ENCODE results near the gene CD93.

CD93 gene

DNA sequence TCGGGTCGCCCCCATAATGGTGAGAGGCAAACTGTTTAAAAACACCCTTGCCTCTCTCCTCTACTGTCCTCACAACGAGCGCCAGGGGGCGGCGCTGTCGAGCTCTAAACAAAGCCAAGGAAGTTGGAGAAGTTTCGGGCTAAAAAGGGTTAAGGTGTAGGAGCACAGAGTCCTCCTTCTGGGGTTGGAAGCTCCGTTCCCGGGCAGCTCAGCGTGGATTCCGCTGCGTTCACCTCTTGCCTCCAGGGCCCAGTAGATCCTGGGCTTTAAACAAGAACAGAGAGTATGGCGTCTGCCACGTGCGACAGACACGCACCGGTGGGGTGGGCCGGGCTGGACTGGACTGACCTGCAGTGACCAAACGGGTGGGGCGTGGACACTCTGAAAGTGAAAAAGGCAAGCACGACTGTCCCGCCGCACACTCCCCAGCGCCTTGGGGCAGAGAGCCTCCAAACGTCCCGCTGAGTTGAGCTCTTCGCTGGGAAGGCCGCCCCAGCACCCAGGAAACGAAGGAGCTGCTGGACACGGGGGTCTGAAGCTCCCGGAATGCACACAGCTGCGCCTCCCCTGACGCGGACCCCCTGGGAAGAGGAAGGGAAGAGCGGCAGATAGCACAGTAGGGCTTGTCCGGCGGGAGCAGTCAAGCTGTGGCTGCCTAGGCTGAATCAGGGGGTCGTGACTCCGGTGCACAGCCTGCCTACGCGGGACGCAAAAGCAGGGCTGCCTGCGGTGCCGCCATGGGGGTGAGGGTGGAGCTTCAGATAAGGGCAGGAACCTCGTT, 35.1 kb downstream of the CD93 start:
- peak; percentile 42 for DNase-seq

DNA sequence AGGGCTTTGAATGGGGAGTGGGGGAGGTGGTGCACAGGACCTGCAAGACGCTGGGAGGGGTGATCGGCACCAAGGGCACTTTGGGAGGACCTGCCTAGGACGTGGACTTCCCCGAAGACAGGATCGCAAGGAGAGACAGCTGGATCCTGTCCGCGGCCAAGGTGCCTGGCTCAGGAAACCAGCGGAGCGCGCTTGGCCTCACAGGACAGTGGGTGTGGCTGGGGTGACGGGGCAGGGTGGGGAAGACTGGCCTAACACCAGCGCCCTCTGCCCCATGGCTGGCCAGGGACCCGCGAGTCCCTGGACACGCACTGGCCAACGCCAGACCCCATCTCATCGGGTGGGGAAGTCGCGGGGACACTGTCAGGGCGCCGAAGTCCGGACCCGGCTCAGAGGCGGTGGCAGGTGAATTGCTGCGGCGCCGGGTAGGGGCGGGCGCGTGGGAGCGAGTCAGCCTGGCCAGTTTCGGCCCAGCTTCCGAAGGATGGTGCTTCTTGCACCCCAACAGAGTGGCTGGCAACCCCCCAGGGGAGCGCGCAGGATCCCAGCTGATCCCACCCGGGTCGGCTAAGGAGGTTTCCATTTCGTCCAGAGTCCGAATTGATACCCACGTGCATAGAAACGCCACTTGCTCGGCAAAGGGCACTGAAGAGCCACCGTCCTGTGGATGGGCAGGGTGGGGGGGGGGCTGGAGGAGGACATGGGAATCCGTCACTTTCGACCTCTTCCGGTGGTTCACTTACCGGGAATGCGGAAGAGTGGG, 35.9 kb downstream of the CD93 start:
- DNase-seq: no peak

DNA sequence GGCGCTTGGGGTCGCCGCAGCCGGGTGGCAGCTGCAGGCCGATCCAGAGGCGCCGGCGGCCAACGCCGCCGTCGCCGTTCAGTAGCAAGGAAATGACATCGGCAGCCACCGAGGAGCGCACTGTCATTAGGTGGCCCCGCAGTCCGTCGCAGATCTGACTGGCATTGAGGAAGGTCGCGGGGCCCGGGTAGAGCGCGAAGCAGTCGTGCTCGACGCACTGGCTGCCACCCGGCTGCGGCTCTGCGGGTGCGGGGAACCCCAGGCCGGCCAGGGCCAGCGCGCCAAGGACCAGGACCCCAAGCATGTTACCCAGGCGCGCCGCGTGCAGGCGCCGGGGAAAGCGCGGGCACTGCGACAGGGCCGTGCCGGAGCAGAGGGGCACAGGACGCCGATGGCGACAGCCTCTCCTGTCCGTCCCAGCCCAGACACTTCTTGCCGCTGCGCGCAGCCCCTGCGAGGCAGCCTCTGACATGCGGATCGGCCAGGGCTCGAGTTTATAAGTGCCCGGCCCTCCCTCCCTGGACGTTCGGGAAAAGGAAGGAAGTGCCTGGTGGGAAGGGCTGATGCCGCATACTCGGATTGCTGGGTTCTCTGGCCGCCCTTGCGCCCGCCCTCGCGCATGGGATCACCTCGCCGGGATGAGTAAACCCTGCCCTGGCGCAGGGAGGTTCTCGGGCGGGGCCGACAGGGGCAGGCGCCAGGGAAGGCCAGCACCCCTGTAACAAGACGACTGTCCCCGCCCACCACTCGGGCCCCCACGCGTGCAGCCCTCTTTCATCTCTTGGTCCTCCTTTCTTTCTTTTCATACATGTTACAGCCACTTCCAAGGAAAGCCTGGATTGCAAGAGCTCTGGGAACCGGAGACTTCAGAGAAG, 36.7 kb downstream of the CD93 start, which contains the start of gene THBD:
Gene THBD, minus strand, starts transcription at position 472 of the 875 bp plus-strand sequence. Its CDS starts 168 bp downstream, at position 304.
- no peak for DNase-seq

DNA sequence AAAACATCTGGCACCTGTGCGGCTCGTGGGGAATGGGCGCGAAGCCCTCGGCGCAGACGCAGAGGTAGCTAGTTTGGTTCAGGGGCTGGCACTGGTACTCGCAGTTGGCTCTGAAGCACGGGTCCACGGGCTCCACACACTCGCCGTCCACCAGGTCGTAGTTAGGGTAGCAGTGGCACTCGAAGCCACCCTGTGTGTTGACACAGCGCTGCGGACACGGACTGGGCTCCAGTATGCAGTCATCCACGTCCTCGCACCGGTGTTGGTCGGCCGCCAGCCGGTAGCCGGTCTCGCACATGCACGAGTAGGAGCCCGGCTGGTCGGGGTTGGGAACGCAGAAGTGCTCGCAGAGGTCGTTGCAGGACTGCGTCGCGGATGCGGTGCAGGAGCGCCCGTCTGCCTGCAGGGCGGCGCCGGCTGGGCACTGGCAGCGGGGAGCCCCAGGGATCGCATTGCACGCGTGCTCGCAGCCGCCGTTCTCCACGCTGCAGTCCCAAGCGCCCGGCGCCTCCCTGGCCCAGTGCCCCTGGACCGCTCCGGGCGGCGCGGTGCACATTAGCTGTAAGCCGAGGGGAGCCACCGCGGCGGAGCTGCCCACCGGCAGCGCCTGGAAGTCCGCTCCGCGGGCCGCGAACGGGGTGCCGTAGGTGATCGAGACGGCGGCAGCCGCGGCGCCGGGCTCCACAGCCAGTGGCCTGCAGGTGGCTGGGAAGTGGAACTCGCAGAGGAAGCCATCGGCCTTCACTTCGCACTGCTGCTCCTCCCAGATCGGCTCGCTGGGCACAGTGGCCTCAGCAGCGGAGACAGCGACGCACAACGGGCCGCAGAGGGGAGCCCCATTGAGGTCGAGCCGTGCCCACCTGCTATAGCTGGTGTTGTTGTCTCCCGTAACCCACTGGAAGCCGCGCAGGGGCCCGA, 37.6 kb downstream of the CD93 start:
- DNase-seq: peak; percentile 55

DNA sequence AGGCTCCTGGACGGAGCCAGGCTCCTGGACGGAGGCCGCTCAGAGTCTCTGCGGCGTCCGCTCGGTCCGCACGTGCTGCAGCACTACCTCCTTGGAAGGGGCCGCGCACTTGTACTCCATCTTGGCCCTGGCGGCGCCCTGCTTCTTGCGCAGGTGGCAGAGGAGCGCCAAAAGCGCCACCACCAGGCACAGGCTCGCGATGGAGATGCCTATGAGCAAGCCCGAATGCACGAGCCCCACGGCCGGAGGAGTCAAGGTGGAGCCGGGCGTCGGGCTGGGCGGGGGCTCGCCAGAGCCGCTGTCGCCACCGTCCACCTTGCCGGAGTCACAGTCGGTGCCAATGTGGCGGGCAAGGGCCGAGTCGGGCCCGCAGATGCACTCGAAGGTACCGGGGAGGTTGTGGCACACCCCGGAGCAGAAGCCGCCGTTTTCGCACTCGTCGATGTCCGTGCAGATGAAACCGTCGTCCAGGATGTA, 38.3 kb downstream of the CD93 start:
- peak; percentile 10 for DNase-seq

DNA sequence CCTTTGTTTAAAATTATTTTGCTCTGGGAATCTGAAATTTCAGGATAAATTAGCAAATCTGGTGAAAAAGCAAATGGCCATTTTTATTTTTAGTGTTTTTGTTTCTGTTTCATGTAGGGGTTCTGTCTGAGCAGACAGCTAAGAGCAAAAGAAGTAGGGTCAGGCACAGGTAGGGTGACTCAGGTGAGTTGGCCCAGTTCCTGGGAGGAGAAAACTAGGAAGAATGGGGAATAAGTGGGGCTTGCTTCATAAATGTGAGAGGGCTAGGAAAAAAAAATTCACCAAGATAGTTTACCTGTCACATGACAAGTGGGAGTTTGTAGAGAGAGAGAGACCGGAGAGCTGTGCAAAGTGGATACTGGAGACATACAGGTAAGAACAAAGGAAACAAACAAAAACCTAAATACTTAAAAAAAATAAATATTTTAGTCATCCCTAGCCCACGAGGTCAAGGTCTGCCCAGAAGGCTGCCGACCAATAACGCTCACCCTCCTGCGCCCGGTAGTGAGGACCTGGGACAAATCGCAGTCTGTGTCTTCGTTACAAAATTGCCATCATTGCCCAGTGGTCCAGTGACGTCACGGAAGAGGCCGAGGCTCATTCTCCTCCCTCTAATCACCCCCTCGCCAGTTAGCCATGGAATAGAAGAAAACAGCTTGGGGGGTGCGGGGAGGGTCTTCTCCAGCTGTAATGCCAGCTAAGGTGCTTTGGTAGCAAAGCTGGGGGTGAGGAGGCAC, 39.0 kb downstream of the CD93 start:
- DNase-seq: no peak

DNA sequence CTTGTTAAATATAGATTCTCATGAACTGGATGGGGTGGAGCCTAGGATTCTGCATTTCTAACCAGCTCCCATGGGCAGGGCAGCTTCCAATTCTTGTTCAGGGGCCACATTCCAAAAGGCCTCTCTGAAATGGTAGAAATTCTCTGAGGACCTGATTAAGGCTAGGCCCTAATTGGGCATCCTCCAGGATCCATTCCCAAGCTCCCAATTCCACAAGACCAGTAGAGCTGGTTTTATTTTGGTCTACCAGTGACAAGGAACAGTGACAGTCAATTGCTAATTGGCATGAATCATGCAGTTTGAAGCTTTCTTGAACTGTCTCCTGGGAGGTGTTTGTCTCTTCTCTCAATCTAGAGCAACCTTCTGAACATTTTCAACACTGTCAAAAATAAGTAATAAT, 39.7 kb downstream of the CD93 start:
- no peak for DNase-seq

DNA sequence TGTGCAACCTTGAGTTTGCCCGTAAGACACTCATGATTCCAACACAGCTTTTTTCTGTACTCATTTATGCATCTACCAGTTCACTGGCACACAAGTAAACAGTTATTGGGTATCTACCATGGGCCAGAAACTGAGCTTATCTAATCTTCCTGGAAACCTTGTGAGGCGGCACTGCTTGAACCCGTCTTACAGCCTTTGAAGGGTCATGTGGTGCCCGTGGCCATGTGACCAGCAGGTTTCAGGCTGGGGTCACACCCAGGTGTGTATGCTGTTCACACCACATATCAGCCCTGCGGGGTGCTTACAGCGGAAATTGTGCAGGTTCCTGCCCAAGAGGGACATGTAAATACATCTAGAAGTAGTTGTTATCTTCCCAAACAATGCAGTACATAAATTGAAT, 42.7 kb downstream of the CD93 start:
- no peak for DNase-seq

DNA sequence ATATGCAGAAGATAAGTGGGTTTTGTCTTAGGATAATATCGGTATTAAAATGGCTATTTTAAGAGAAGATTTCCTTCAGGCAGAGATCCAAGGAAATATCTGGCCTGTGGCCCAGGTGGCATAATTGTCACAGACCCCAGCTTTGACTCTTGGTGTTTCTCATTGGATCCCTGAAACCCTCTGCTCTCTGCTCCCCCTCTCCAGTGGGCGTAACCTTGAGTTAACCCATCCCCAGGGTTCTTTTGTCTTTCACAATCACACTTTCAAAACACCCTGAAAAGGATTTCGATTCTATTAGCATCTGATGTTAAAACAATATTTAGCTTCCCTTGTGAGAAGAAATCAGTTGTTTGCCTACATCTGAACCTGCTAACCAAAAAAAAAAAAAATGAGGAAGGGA, 43.9 kb downstream of the CD93 start:
- no peak for DNase-seq

DNA sequence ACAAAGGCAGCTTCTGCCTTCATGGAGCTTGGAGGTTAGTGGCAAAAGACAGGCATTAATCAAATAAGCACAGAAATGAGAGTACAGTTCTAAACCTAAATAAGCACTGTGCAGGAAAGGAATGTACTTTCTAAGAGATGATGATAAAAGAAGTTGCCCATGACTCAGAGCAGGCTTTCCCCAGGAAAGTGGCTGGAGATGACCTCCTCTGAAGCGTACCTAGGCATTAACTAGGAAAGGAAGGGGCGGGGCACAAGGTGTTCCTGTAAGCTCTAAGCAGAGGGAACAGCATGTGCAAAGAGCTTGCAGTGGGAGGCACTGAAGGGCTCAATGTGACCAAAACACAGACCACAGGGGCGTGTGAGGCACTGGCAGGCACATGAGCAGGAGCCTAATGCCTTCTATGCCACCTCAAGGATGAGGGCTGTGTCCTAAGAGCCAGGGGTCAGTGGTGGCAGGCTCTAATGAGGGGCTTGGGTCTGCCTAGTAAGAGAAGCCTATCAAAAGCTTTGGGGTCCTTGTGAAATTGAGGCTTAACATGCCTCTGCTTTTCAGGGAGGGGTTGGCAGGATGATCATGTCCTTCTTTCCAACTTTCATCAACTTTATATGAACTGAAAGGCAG, 46.1 kb downstream of the CD93 start:
- DNase-seq: no peak

DNA sequence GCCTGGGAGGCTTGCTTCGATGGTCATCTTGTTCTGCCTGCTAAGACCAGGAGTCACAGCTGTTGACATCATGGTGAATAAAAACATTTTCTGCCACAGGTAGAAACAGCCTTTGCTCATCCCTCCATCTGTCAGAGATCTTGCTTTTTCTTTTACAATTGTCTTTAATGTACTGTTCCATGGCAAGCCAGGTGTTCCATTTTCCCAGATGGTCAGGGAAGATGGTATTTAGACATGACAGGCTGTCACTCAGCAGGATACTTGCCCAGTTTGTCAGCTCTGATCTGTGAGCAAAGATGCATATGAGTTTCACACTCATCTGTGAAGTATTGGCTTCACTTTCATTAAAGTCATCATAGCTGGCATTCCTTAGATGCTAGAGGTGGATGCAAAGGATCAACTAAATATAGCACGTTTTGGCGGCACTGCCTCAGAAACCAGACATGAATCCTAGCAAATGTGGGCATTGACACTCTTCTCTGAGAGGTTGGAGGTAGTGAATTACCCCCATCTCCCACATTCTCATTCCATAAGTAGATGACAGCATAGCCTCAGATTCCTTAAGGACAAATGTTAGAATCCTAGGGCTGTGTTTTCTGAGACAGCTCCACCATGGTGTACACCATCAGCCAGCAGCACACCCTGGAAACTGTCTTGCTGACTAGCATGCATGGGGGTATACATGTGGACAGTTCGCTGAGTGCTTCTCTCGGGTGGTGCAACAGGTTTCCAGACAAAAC, 46.8 kb downstream of the CD93 start:
- DNase-seq: no peak

DNA sequence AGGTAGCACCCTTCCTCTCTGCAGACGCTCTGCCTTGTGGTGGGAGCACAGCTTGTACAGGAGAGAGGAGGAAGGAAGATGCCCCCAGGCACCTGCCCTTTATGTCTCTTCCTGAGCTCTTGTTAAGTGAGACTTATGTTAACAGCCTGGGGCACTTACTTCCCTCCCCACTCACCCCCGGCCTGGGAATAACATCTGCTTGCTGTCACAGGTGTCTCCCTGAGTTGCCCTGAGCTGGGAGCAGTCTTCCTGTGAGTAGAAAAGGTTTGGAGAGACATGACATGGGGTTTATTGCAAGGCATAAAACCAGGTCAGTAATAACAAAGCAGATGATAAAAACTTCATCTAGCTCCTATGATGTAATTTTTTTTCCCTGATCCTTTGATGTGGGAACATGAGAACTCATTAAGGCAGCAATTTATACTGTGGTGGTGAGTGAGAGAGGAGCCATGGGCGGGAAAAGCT, 49.1 kb downstream of the CD93 start:
- no peak for DNase-seq

DNA sequence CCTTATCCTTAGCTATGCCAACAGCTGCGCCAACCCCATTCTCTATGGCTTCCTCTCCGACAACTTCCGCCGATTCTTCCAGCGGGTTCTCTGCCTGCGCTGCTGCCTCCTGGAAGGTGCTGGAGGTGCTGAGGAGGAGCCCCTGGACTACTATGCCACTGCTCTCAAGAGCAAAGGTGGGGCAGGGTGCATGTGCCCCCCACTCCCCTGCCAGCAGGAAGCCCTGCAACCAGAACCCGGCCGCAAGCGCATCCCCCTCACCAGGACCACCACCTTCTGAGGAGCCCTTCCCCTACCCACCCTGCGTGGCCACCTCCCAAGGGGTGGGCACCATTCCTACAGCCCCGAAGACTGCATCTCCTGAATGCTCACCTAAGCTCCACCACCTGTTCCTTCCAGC, 49.8 kb downstream of the CD93 start:
- no peak for DNase-seq

DNA sequence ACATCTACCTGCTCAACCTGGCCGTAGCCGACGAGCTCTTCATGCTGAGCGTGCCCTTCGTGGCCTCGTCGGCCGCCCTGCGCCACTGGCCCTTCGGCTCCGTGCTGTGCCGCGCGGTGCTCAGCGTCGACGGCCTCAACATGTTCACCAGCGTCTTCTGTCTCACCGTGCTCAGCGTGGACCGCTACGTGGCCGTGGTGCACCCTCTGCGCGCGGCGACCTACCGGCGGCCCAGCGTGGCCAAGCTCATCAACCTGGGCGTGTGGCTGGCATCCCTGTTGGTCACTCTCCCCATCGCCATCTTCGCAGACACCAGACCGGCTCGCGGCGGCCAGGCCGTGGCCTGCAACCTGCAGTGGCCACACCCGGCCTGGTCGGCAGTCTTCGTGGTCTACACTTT, 50.4 kb downstream of the CD93 start:
- DNase-seq: no peak

DNA sequence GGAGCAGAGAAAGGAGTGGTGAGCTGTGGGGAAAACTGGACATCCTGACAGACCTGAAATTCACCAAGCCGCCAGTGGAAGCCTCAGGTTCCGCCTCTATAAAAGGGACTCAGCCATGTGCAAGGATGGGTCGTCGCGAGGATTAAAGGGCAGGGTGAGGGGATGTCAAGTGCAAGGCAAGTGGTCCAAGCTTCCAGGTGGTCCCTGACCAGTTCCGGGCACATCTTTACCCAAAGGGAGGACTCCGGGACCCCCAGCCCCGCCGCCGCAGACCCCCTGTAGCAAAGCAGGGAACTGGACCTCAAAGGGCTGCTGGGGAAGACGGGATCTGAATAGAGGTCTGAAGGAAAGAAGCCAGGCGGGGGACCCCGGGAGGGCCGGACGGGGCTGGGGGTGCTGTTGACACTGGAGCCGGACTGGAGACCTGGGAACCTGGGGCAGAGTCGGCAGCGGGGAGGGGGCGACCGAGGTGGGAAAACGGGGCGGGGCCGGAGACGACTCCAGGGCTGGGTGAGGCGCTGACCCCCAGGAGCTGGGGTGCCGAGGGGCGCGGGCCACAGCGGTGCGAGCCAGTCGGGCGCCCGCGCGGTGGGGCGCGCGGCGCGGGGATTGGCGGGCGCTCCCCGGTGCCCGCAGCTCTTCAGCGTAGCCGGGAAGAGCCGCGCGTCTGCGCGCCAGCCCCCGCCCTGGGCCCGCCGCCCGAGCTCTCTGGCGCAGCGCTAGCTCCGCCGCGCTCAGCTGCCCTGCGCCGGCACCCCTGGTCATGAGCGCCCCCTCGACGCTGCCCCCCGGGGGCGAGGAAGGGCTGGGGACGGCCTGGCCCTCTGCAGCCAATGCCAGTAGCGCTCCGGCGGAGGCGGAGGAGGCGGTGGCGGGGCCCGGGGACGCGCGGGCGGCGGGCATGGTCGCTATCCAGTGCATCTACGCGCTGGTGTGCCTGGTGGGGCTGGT, 51.1 kb downstream of the CD93 start, which contains the start of gene SSTR4:
Gene SSTR4, plus strand, starts transcription at position 592 of the 951 bp plus-strand sequence. Its CDS starts 172 bp downstream, at position 764.
- no peak for DNase-seq

DNA sequence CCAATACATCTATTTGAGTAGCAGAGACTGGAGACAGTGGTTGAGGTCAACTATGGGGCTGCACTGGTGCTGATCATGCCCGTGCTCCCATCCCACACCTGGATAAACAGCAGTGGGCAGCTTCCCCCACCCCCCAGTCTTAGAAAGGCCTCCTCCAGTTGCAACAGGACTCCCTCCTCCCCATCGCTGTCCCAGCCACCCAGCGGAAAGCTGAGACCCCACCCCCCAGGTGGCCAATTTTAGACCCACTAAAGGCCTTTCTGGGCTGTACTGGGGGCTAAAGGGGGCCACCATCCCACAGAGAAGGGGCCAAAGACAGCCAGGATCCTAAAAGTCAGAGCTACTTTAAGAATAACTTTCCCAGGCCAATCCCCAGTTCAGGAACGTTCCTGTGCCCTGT, 52.2 kb downstream of the CD93 start:
- no peak for DNase-seq

DNA sequence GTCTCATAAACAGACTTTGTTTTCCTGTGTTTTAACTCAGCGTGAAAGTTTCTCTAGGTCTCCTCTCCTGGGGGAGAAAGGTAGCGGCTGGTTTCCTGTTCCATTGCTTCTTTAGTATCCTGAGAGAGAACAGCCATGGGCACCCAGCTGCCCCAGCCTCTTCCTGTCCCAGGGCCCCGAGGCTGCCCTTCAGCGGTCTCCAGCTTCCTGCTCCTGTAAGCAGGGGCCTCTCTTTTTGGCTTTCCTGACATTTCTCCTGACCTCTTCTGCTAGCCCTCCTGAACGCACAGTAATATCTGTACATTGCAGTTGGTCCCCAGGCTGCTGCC, 53.4 kb downstream of the CD93 start:
- DNase-seq: no peak

DNA sequence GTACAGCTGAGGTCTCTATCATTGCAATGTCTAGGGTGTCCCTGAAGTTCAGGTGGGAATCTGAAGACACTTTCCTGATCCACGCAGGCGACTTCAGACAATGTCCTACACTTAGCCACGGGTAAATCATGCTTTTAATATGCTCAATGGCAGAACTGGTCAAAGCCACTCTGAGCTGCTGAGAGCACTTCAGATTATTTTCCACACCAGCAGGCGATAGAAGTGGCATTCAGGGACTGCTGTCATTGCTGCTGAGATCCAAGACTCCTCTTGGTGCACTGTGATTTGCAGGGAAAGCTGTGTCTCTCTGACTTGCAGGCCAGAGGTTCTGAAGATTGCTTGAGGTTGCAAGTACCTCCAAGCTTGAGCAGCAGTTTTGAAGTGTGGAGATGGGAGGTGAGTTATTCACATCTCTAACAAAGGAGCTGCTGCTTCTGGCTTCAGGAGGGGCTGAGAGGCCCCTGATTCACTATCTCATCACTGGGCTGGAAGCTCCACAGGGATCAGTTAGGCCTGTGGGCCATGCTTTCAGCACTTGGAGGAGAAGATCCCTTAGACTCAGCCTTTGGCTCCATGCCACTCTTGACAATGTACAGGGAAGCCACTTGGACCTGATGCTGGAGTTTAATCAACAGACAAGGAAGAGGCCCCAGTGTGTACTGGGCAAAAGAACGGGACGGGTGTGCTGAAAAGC, 53.9 kb downstream of the CD93 start:
- DNase-seq: no peak
